IMR-90 (cell line): ENCODE results near the gene ZCCHC13. TPM values are rescaled to one million over a fixed set of nuclear protein-coding genes. Genes with fewer than 3 reads are reported as not detected.

Experiments used
- ATAC-seq: fragments of 200-7000 bp; cut with Tn5 transposase; 2 replicates; pipeline ENCODE4 v1.9.1; 2020; ENCODE audit warnings: low read depth, mild to moderate bottlenecking, moderate library complexity
- BruUV-seq: library from RNA; stranded (reverse); fragments of 400-500 nt; replicated peaks from 2 replicates; lab custom pipeline; 2021; lab: Mats Ljungman, UMichigan
- CTCF ChIA-PET: fragments of 300-600 bp; formaldehyde crosslinking; extraction: SDS; loops from one replicate; lab custom pipeline; 2021; ENCODE audit warnings: antibody characterized with exemption; lab: Yijun Ruan, JAX
- POLR2A ChIA-PET: fragments of 300-600 bp; sonication (Branson Sonifier 250); formaldehyde crosslinking; loops from one replicate; lab custom pipeline; 2022; ENCODE audit warnings: antibody characterized with exemption; ENCODE audit not compliant: unreplicated experiment; lab: Charles Lee
- DNase-seq: peaks from one replicate; pipeline ENCODE4 v3.0.0; 2013
- H2AFZ ChIP-seq: replicated peaks from 2 replicates; pipeline ENCODE3; 2013; ENCODE audit warnings: low read length, mild to moderate bottlenecking; ENCODE audit not compliant: poor library complexity
- H2AK5ac ChIP-seq: 2 replicates; pipeline ENCODE4 v1.6.1; 2013; ENCODE audit warnings: low read depth, low read length, inconsistent platforms
- H2AK9ac ChIP-seq: replicated peaks from 2 replicates; pipeline ENCODE3; 2013; ENCODE audit warnings: mild to moderate bottlenecking, low read depth, low read length, moderate library complexity; ENCODE audit not compliant: poor library complexity
- H2BK120ac ChIP-seq: 2 replicates; pipeline ENCODE4 v1.6.1; 2013; ENCODE audit warnings: low read depth, low read length, inconsistent platforms
- H2BK15ac ChIP-seq: 3 replicates; pipeline ENCODE4 v1.6.1; 2013; ENCODE audit warnings: low read depth, low read length, inconsistent platforms
- H2BK20ac ChIP-seq: 2 replicates; pipeline ENCODE4 v1.6.1; 2013; ENCODE audit warnings: low read depth, mild to moderate bottlenecking, inconsistent platforms, low read length, moderate library complexity
- H2BK5ac ChIP-seq: 2 replicates; pipeline ENCODE4 v1.6.1; 2013; ENCODE audit warnings: mild to moderate bottlenecking, low read depth, low read length, inconsistent platforms; ENCODE audit not compliant: poor library complexity, severe bottlenecking
- H3K14ac ChIP-seq: replicated peaks from 2 replicates; pipeline ENCODE4 v1.6.1; 2013; ENCODE audit warnings: low read depth, low read length, inconsistent platforms
- H3K18ac ChIP-seq: 2 replicates; pipeline ENCODE4 v1.6.1; 2013; ENCODE audit warnings: low read depth, low read length, control low read depth
- H3K23ac ChIP-seq: 2 replicates; pipeline ENCODE4 v1.6.1; 2013; ENCODE audit warnings: low read depth, low read length, inconsistent platforms
- H3K27ac ChIP-seq: 2 replicates; pipeline ENCODE4 v1.5.1; 2013; ENCODE audit warnings: mild to moderate bottlenecking, control low read depth, low read length; ENCODE audit not compliant: insufficient read depth
- H3K27me3 ChIP-seq: 2 replicates; pipeline ENCODE4 v1.6.1; 2013; ENCODE audit warnings: low read length; ENCODE audit not compliant: control insufficient read depth, insufficient read depth
- H3K36me3 ChIP-seq: 2 replicates; pipeline ENCODE4 v1.6.1; 2013; ENCODE audit warnings: low read length, mixed read lengths; ENCODE audit not compliant: control insufficient read depth, insufficient read depth
- H3K4ac ChIP-seq: 2 replicates; pipeline ENCODE4 v1.6.1; 2013; ENCODE audit warnings: low read depth, low read length, inconsistent platforms
- H3K4me1 ChIP-seq: 2 replicates; pipeline ENCODE4 v1.6.1; 2013; ENCODE audit warnings: low read length, mixed read lengths; ENCODE audit not compliant: control insufficient read depth, insufficient read depth
- H3K4me2 ChIP-seq: 2 replicates; pipeline ENCODE4 v1.6.1; 2013; ENCODE audit warnings: low read depth, mild to moderate bottlenecking, control low read depth, low read length, moderate library complexity
- H3K4me3 ChIP-seq: 2 replicates; pipeline ENCODE4 v1.5.1; 2013; ENCODE audit warnings: low read depth, mild to moderate bottlenecking, control low read depth, low read length, moderate library complexity; ENCODE audit not compliant: insufficient read depth
- H3K56ac ChIP-seq: 2 replicates; pipeline ENCODE4 v1.6.1; 2013; ENCODE audit warnings: low read length, inconsistent platforms; ENCODE audit not compliant: insufficient read depth; ENCODE audit errors: extremely low read depth
- H3K79me1 ChIP-seq, 2 experiments: 2 replicates each; pipeline ENCODE4 v1.6.1; 2013; ENCODE audit warnings: low read length in 2 of 2, inconsistent platforms in 1 of 2, low read depth in 1 of 2
- H3K9ac ChIP-seq: 2 replicates; pipeline ENCODE4 v1.6.1; 2013; ENCODE audit warnings: low read depth, low read length, control low read depth
- H3K9me1 ChIP-seq: 2 replicates; pipeline ENCODE4 v1.6.1; 2013; ENCODE audit warnings: low read length, inconsistent platforms; ENCODE audit not compliant: insufficient read depth
- H3K9me3 ChIP-seq: 2 replicates; pipeline ENCODE4 v1.6.1; 2013; ENCODE audit warnings: low read length; ENCODE audit not compliant: control insufficient read depth, insufficient read depth
- H4K20me1 ChIP-seq: 2 replicates; pipeline ENCODE4 v1.6.1; 2013; ENCODE audit warnings: low read length, inconsistent platforms; ENCODE audit not compliant: insufficient read depth
- H4K5ac ChIP-seq: 2 replicates; pipeline ENCODE4 v1.6.1; 2013; ENCODE audit warnings: mild to moderate bottlenecking, low read depth, low read length, control low read depth
- H4K8ac ChIP-seq, 2 experiments: 2 replicates each; pipeline ENCODE4 v1.6.1; 2013; ENCODE audit warnings: low read depth in 2 of 2, low read length in 2 of 2, control low read depth in 1 of 2, inconsistent platforms in 1 of 2
- H4K91ac ChIP-seq: 2 replicates; pipeline ENCODE4 v1.6.1; 2013; ENCODE audit warnings: low read depth, low read length, inconsistent platforms; ENCODE audit not compliant: insufficient read depth
- BHLHE40 ChIP-seq: fragments of 150-350 bp; IDR thresholded peaks from 2 replicates; pipeline ENCODE4 v1.6.1; 2016; ENCODE audit warnings: mild to moderate bottlenecking, low read depth, low read length
- MAFK ChIP-seq: IDR thresholded peaks from 2 replicates; pipeline ENCODE4 v1.6.1; 2012; ENCODE audit warnings: low read depth, low read length, improper control_type of control experiment
- NFE2L2 ChIP-seq: fragments of 150-350 bp; IDR thresholded peaks from 2 replicates; pipeline ENCODE4 v1.6.1; 2016; ENCODE audit warnings: low read depth, mild to moderate bottlenecking, low read length
- WGBS, 2 experiments: methylation state at CpG; one replicate each; pipeline versions ENCODE4 v1.1.5 to v1.1.7; 2013; ENCODE audit warnings: missing lambda C conversion rate in 2 of 2; ENCODE audit not compliant: insufficient read length in 1 of 2; ENCODE audit errors: extremely low coverage in 2 of 2; 5-methylcytosine and 5-hydroxymethylcytosine counted together
- dilution Hi-C: fragments of 300-500 bp; cut with HindIII; formaldehyde crosslinking; loops from one replicate; pipeline ENCODE4 v1.14.3; 2018; ENCODE audit warnings: low sequenced_read_pairs; ENCODE audit not compliant: unreplicated experiment
- in situ Hi-C: fragments of 300-500 bp; cut with MboI; formaldehyde crosslinking; loops from 3 replicates; pipeline ENCODE4 v1.14.3; 2019; ENCODE audit warnings: low sequenced_read_pairs, inconsistent platforms, mixed read lengths
- intact Hi-C: fragments of 100-400 bp; cut with micrococcal nuclease; formaldehyde crosslinking; loops from 2 replicates; pipeline ENCODE4 v1.10.0; 2022
- polyA plus RNA-seq, 3 experiments: library from polyadenylated mRNA; depleted of rRNA; stranded (reverse); fragments of >200 nt; gene quantifications; 2 replicates each; pipeline ENCODE4 v1.2.3, GENCODE V29; 2012; ENCODE audit warnings: low replicate concordance in 1 of 3
- total RNA-seq: library from RNA; depleted of rRNA; stranded (reverse); fragments of >200 nt; gene quantifications from 2 replicates; pipeline ENCODE4 v1.2.3, GENCODE V29; 2012

The ZCCHC13 gene
- total and polyA plus RNA-seq, 2 of the 4 experiments (the other 2 are of a cell fraction): not detected

- peaks cover 4% of the 10 kb centered on the region for H3K27me3 ChIP-seq
- H2BK20ac ChIP-seq: no peak overlapping the region
- H3K18ac ChIP-seq: no peak overlapping the region
- no peak overlapping the region for H2AK5ac ChIP-seq
- H3K9me1 ChIP-seq: no peaks in the 10 kb centered on the region
- no peak for ATAC-seq
- no peak overlapping the region for H2AFZ ChIP-seq
- no peak overlapping the region for H2BK5ac ChIP-seq
- ChIA-PET POLR2A (no interaction called here), CTCF (no interaction called here)
- no peak overlapping the region for H3K4me3 ChIP-seq
- H2AK9ac ChIP-seq: no peak overlapping the region
- H3K56ac ChIP-seq: no peak overlapping the region
- no peak overlapping the region for H4K8ac ChIP-seq
- H3K23ac ChIP-seq: no peak overlapping the region
- H3K9ac ChIP-seq: no peak overlapping the region
- H3K14ac ChIP-seq: no peak overlapping the region
- H4K91ac ChIP-seq: no peak overlapping the region
- dilution Hi-C loops: no loop called here
- intact Hi-C loops: no loop called here
- no peak overlapping the region for H4K5ac ChIP-seq
- no peak overlapping the region for H3K4ac ChIP-seq
- no TSS peak for BruUV-seq
- DNase-seq: no peak
- H2BK15ac ChIP-seq: no peak overlapping the region
- TF ChIP-seq BHLHE40 (no peak), MAFK (peak; percentile 98), NFE2L2 (no peak)
- no peaks in the 10 kb centered on the region for H3K9me3 ChIP-seq
- H3K27ac ChIP-seq: no peak overlapping the region
- H3K79me1 ChIP-seq: peaks cover 4% of the 10 kb centered on the region in 2 experiments; a peak in 2 of 4 replicates
- H4K20me1 ChIP-seq: no peaks in the 10 kb centered on the region
- no peaks in the 10 kb centered on the region for H3K36me3 ChIP-seq
- in situ Hi-C loops: no loop called here
- no CpG with 5 or more reads among the region's 3 CpGs for WGBS, 2 experiments
- H2BK120ac ChIP-seq: no peak overlapping the region
- H3K4me2 ChIP-seq: no peak overlapping the region
- no peaks in the 10 kb centered on the region for H3K4me1 ChIP-seq
Measured at GRCh38 chrX:74295101-74295500, 8.9 kb upstream of the ZCCHC13 start.
